Measurements from ENCODE around the gene TRMT44. TPM values are rescaled to one million over a fixed set of nuclear protein-coding genes. Genes with fewer than 3 reads are reported as not detected.
A peak's percentile ranks its signal among the peaks of the same experiment; 100 is the strongest.

Gene TRMT44
- polyA plus RNA-seq, 3 donors from 2014 or later, result 2.6 to 15.6 (median 8.9) TPM

- H3K4me1 Mint-ChIP-seq, result no peaks in the 10 kb centered on the region
- DNase-seq, result no peak
- peaks cover 4 to 16% (median 6%) of the 10 kb centered on the region in 3 donors for H3K36me3 Mint-ChIP-seq
- peaks cover 0 to 2% (median 2%) of the 10 kb centered on the region in 3 donors for H3K27me3 Mint-ChIP-seq (ENCODE audit: low read depth in 3 of 3)
- no peak overlapping the region for H3K27ac Mint-ChIP-seq
- H3K4me3 Mint-ChIP-seq, result no peak overlapping the region
- peaks cover 0 to 1% (median 0%) of the 10 kb centered on the region in 6 donors for H3K9me3 Mint-ChIP-seq
Measured at GRCh38 chr4:8471211-8471875, 30.8 kb downstream of the TRMT44 start.

- DNase-seq, result no peak
- Mint-ChIP-seq H3K4me3 (no peak overlapping the region), H3K27me3 (ENCODE audit: low read depth in 3 of 3) (peaks cover 0 to 2% (median 2%) of the 10 kb centered on the region in 3 donors), H3K9me3 (peaks cover 0 to 1% (median 0%) of the 10 kb centered on the region in 6 donors), H3K4me1 (no peaks in the 10 kb centered on the region), H3K27ac (no peak overlapping the region), H3K36me3 (peaks cover 4 to 15% (median 9%) of the 10 kb centered on the region in 3 donors)
Measured at GRCh38 chr4:8472158-8472688, 31.6 kb downstream of the TRMT44 start.

GRCh38 chr4:8472689-8473197, 32.2 kb downstream of the TRMT44 start:
- Mint-ChIP-seq H3K27ac (peak overlapping the region in 1 of 6 donors; percentile 7), H3K4me3 (no peak overlapping the region), H3K9me3 (peaks cover 0 to 1% (median 0%) of the 10 kb centered on the region in 6 donors), H3K27me3 (ENCODE audit: low read depth in 3 of 3) (peaks cover 0 to 2% (median 2%) of the 10 kb centered on the region in 3 donors), H3K4me1 (no peaks in the 10 kb centered on the region), H3K36me3 (peaks cover 4 to 15% (median 9%) of the 10 kb centered on the region in 3 donors)
- DNase-seq, result no peak

- H3K27me3 Mint-ChIP-seq (ENCODE audit: low read depth in 3 of 3), result peaks cover 0 to 2% (median 2%) of the 10 kb centered on the region in 3 donors
- H3K27ac Mint-ChIP-seq, result no peak overlapping the region
- DNase-seq, result no peak
- H3K36me3 Mint-ChIP-seq, result peaks cover 4 to 15% (median 9%) of the 10 kb centered on the region in 3 donors
- H3K4me3 Mint-ChIP-seq, result no peak overlapping the region
- peaks cover 0 to 1% (median 0%) of the 10 kb centered on the region in 6 donors for H3K9me3 Mint-ChIP-seq
- no peaks in the 10 kb centered on the region for H3K4me1 Mint-ChIP-seq
Measured at GRCh38 chr4:8473198-8473919, 32.8 kb downstream of the TRMT44 start.

GRCh38 chr4:8473920-8474590, 33.5 kb downstream of the TRMT44 start:
- peaks cover 0 to 2% (median 2%) of the 10 kb centered on the region in 3 donors for H3K27me3 Mint-ChIP-seq (ENCODE audit: low read depth in 3 of 3)
- H3K4me3 Mint-ChIP-seq, result no peak overlapping the region
- H3K4me1 Mint-ChIP-seq, result no peaks in the 10 kb centered on the region
- DNase-seq, result no peak
- peaks cover 0 to 10% (median 9%) of the 10 kb centered on the region in 3 donors for H3K36me3 Mint-ChIP-seq
- H3K27ac Mint-ChIP-seq, result no peak overlapping the region
- H3K9me3 Mint-ChIP-seq, result peaks cover 0 to 1% (median 0%) of the 10 kb centered on the region in 6 donors

GRCh38 chr4:8474856-8475255, 34.3 kb downstream of the TRMT44 start:
- Mint-ChIP-seq H3K27me3 (ENCODE audit: low read depth in 3 of 3) (peaks cover 0 to 2% (median 2%) of the 10 kb centered on the region in 3 donors), H3K4me1 (no peaks in the 10 kb centered on the region), H3K27ac (no peak overlapping the region), H3K4me3 (no peak overlapping the region), H3K36me3 (peaks cover 0 to 14% (median 3%) of the 10 kb centered on the region in 3 donors), H3K9me3 (peaks cover 0 to 1% (median 0%) of the 10 kb centered on the region in 6 donors)
- DNase-seq, result no peak

GRCh38 chr4:8475751-8476575, 35.4 kb downstream of the TRMT44 start:
- Mint-ChIP-seq H3K36me3 (peaks cover 0 to 14% (median 3%) of the 10 kb centered on the region in 3 donors), H3K9me3 (peaks cover 0 to 1% (median 0%) of the 10 kb centered on the region in 6 donors), H3K4me3 (no peak overlapping the region), H3K27me3 (ENCODE audit: low read depth in 3 of 3) (peaks cover 0 to 2% (median 0%) of the 10 kb centered on the region in 3 donors), H3K4me1 (no peaks in the 10 kb centered on the region), H3K27ac (no peak overlapping the region)
- no peak for DNase-seq

GRCh38 chr4:8477095-8477635, 36.6 kb downstream of the TRMT44 start:
- H3K36me3 Mint-ChIP-seq, result peaks cover 0 to 14% (median 3%) of the 10 kb centered on the region in 3 donors
- H3K27ac Mint-ChIP-seq, result no peak overlapping the region
- DNase-seq, result no peak
- no peaks in the 10 kb centered on the region for H3K9me3 Mint-ChIP-seq
- H3K4me3 Mint-ChIP-seq, result no peak overlapping the region
- no peaks in the 10 kb centered on the region for H3K4me1 Mint-ChIP-seq
- H3K27me3 Mint-ChIP-seq (ENCODE audit: low read depth in 3 of 3), result peaks cover 0 to 2% (median 0%) of the 10 kb centered on the region in 3 donors

- no peak for DNase-seq
- no peaks in the 10 kb centered on the region for H3K9me3 Mint-ChIP-seq
- no peak overlapping the region for H3K27ac Mint-ChIP-seq
- H3K36me3 Mint-ChIP-seq, result peaks cover 0 to 14% (median 3%) of the 10 kb centered on the region in 3 donors
- H3K27me3 Mint-ChIP-seq (ENCODE audit: low read depth in 3 of 3), result peaks cover 0 to 2% (median 0%) of the 10 kb centered on the region in 3 donors
- H3K4me3 Mint-ChIP-seq, result no peak overlapping the region
- H3K4me1 Mint-ChIP-seq, result no peaks in the 10 kb centered on the region
Measured at GRCh38 chr4:8477676-8478075, 37.1 kb downstream of the TRMT44 start.

- H3K4me1 Mint-ChIP-seq, result no peaks in the 10 kb centered on the region
- H3K36me3 Mint-ChIP-seq, result peaks cover 0 to 14% (median 3%) of the 10 kb centered on the region in 3 donors
- peak overlapping the region in 1 of 6 donors; percentile 35 for H3K27ac Mint-ChIP-seq
- H3K27me3 Mint-ChIP-seq (ENCODE audit: low read depth in 3 of 3), result peaks cover 0 to 2% (median 0%) of the 10 kb centered on the region in 3 donors
- H3K4me3 Mint-ChIP-seq, result no peak overlapping the region
- no peaks in the 10 kb centered on the region for H3K9me3 Mint-ChIP-seq
- no peak for DNase-seq
Measured at GRCh38 chr4:8478371-8478770, 37.8 kb downstream of the TRMT44 start.

GRCh38 chr4:8478801-8479744, 38.5 kb downstream of the TRMT44 start:
- H3K27me3 Mint-ChIP-seq (ENCODE audit: low read depth in 3 of 3), result no peaks in the 10 kb centered on the region
- no peaks in the 10 kb centered on the region for H3K9me3 Mint-ChIP-seq
- H3K4me1 Mint-ChIP-seq, result no peaks in the 10 kb centered on the region
- H3K27ac Mint-ChIP-seq, result peak overlapping the region in 1 of 6 donors; percentile 48
- no peak overlapping the region for H3K4me3 Mint-ChIP-seq
- H3K36me3 Mint-ChIP-seq, result peaks cover 0 to 14% (median 3%) of the 10 kb centered on the region in 3 donors
- no peak for DNase-seq

- DNase-seq, result no peak
- Mint-ChIP-seq H3K4me3 (no peak overlapping the region), H3K36me3 (peaks cover 0 to 14% (median 3%) of the 10 kb centered on the region in 3 donors), H3K9me3 (no peaks in the 10 kb centered on the region), H3K27ac (no peak overlapping the region), H3K27me3 (ENCODE audit: low read depth in 3 of 3) (peaks cover 0 to 3% (median 0%) of the 10 kb centered on the region in 3 donors), H3K4me1 (no peaks in the 10 kb centered on the region)
Measured at GRCh38 chr4:8480221-8480620, 39.6 kb downstream of the TRMT44 start.
